ENCODE results near the gene TMEM132A.

GRCh38 chr11:60895687-60896086 lies 28.6 kb upstream of the TMEM132A start:
- no peak for TF ChIP-seq CTCF (IDR thresholded peaks at IDR 0.05 in 8 of 11, conservative IDR thresholded peaks at IDR 0.05 in 3 of 11)
- TF ChIP-seq POLR2AphosphoS5 (IDR thresholded peaks at IDR 0.05): no peak

Data from spleen (tissue), 7 donors.